ENCODE measurements around the gene LSM6. TPM values are rescaled to one million over a fixed set of nuclear protein-coding genes. Genes with fewer than 3 reads are reported as not detected.

LSM6 gene
- polyA plus RNA-seq, 4 donors = 52.1 to 70.8 (median 67.3) TPM

- no peak for DNase-seq (ENCODE audit: low read depth in 4 of 4, low spot score in 3 of 4)
These were observed 7.7 kb downstream of the LSM6 start for GRCh38 chr4:146183209-146183608.

- no peak for DNase-seq (ENCODE audit: low read depth in 4 of 4, low spot score in 3 of 4)
These were observed 10.5 kb downstream of the LSM6 start for GRCh38 chr4:146186041-146186440.

- no peak for DNase-seq (ENCODE audit: low read depth in 4 of 4, low spot score in 3 of 4)
These were observed 11.1 kb downstream of the LSM6 start for GRCh38 chr4:146186596-146186995.

DNA sequence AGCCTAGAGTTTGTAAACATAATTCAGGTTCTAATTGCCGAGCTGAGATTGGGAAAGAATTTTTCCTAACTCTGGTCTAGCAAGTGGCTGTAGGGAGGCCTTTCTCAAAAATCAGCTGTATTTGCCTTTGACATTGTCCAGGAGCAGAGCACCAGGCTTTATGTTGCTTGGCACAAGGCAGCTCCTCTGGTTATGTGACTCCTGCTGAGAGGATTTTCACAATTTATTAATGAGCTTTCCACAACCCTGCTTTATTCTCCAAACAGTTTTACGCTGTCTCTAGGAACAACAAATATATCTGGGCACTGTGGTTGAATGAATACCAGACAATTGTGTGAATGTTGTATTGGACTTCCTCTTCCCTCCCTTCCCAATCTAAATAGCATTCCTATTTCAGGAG lies 14.9 kb downstream of the LSM6 start:
- no peak for DNase-seq (ENCODE audit: low read depth in 4 of 4, low spot score in 3 of 4)

GRCh38 chr4:146191766-146192458 lies 16.4 kb downstream of the LSM6 start:
- no peak for DNase-seq (ENCODE audit: low read depth in 4 of 4, low spot score in 3 of 4)

- no peak for DNase-seq (ENCODE audit: low read depth in 4 of 4, low spot score in 3 of 4)
These were observed 18.1 kb downstream of the LSM6 start for GRCh38 chr4:146193628-146194027.

- DNase-seq (ENCODE audit: low read depth in 4 of 4, low spot score in 3 of 4) = no peak
These were observed 18.7 kb downstream of the LSM6 start for GRCh38 chr4:146194212-146194611.

DNA sequence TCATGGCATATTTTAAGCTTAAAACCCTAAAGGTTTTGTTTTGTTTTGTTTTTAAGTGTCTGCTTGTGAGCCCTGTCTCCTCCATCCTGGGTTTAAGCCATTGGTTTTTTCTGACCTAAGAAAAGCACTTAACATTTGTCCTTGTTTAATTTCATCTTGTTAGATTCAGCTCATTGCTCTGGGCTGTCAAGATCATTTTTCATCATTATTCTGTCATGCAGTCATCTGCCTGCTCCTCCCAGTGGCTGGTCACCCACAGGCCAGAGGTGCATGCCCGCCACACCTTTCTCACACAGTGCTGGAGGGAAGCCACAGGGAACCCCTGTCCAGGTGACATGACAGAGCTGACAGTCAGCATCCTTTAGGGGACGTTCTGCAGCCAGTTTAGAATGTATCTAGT lies 27.1 kb downstream of the LSM6 start:
- DNase-seq (ENCODE audit: low read depth in 4 of 4, low spot score in 3 of 4) = no peak

DNA sequence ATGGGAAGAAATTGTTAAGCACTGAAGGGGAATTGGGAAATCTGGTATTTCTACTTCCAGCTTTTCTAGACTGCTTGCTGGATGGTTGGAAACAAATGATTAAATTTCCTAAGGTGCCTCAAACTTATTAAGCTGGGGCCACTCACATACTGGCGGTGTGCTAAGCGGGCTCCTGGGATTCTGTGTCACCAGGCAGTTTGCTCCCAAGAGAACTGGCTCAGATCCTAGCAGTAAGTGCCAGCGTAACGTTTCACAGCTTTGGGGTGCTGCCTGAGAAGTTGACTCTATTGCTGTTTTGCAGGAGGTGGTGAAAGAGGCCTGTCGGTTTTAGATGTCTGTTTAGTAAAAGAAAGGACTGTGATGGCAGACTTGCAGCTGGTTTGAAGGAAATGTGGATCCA lies 31.9 kb downstream of the LSM6 start:
- DNase-seq (ENCODE audit: low read depth in 4 of 4, low spot score in 3 of 4) = no peak

- DNase-seq (ENCODE audit: low read depth in 4 of 4, low spot score in 3 of 4) = no peak
These were observed 35.4 kb downstream of the LSM6 start for GRCh38 chr4:146210890-146211289.

- no peak for DNase-seq (ENCODE audit: low read depth in 4 of 4, low spot score in 3 of 4)
These were observed 35.9 kb downstream of the LSM6 start for GRCh38 chr4:146211440-146211839.

DNA sequence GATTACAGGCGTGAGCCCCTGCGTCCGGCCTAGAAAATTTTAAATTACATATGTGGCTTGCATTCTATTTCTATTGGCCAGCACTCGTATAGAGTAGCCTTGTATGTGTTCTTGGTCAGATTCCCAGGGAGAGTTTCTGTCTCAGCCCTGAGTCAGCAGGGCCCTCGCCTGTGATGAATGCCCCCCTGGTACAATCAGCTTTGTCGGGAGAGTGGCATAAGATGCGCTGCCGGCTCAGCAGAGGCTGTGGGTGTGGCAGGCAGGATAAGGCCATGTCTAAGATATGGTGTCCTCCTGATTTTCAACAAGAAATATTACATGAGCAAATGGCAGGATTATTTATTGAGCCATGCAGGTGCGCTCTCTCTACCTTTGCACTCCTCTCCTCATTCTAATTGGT lies 37.3 kb downstream of the LSM6 start:
- DNase-seq (ENCODE audit: low read depth in 4 of 4, low spot score in 3 of 4) = no peak

DNA sequence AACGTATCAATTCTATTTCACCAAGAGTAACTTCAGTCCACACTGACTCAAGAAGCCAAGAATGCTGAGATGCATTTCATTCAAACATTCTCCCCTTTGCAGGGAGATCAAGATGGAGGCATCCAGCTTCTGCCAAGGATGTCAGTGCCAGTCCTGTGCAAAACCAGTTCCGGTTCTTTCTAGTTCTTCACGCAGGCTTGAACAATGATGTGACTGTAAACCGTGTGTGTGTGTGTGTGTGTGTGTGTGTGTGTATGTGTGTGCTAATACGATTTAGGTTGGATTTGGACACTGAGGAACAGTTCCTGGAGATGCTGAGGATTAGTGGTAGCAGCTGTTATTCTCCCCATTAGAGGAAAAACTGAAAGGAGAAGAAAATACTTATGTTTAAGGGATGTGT lies 38.7 kb downstream of the LSM6 start, which contains the start of gene REELD1:
TSS of gene REELD1 (plus strand) at position 301 of the 400 bp plus-strand sequence. CDS start 2,415 bp downstream, outside the sequence.
- no peak for DNase-seq (ENCODE audit: low read depth in 4 of 4, low spot score in 3 of 4)

DNA sequence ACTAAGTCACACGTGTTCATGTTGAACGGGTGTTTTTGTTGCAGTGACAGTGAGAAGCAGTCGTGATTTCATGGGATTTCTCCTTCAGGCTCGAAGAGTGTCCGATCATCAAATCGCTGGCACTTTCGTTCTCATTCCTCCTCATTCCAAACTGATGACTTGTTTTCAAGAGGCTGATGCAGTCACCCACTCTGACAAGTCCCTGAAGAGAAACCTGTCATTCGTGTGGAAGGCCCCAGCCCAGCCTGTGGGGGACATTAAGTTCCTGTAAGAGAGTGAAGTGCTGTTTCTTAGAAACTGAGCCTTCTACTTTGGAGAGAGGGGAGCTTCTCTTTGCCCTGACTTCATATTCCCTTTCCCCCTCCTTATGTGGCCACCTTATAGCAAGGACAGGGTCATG lies 46.8 kb downstream of the LSM6 start:
- no peak for DNase-seq (ENCODE audit: low read depth in 4 of 4, low spot score in 3 of 4)

DNA sequence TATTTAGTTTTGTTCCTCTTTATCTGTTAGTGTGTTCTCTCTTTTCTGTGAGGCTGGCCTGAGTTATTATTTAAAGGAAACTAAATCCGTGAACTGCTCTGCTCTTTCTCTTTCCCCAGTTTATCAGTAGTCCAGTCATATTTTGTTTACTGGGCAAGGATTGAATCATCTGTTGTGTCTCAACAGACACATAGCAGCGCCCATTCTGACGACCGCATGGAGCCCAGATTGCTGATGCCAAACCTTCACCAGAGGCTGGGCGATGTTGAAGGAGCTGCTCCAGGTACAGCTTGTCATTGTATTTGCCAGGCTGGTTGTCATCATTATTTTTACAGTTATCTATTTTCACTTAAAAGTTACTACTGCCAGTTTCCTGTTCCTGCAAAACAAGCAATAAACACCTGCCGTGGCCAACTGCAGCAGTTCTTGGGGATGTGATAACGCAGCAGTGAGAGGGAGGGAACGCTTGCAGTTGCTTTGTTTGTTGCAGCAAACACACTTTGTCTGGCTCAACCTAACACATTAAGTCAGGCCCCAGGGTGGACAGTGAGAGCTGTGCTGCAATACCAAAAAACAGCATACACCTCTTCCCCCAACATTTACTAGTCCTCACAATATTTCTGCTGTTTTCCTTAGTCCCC lies 48.9 kb downstream of the LSM6 start:
- DNase-seq (ENCODE audit: low read depth in 4 of 4, low spot score in 3 of 4) = no peak

- no peak for DNase-seq (ENCODE audit: low read depth in 4 of 4, low spot score in 3 of 4)
These were observed 53.9 kb downstream of the LSM6 start for GRCh38 chr4:146229406-146229805.

- DNase-seq (ENCODE audit: low read depth in 4 of 4, low spot score in 3 of 4) = no peak
These were observed 56.7 kb downstream of the LSM6 start for GRCh38 chr4:146232131-146232722.

- no peak for DNase-seq (ENCODE audit: low read depth in 4 of 4, low spot score in 3 of 4)
These were observed 60.2 kb downstream of the LSM6 start for GRCh38 chr4:146235654-146236177.

DNA sequence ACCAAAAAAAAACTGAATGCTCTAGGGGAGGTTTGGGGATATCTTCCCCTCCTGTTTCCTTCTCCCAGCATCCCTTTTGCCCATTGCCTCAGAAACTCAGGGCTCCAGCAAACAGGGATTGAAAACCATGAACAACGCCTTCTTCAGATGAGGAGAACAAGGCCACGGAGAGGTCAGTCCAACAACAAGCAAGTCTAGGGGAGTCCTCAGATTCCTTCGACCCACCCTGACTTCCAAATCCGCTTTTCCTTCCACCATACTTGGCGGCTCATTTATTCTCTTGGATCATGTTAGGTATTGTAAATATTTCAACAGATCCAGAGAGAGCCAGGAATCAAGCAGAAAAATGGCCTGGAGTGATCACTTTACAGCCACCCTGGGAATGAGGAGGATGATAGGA lies 60.7 kb downstream of the LSM6 start:
- DNase-seq (ENCODE audit: low read depth in 4 of 4, low spot score in 3 of 4) = no peak

- DNase-seq (ENCODE audit: low read depth in 4 of 4, low spot score in 3 of 4) = no peak
These were observed 61.6 kb downstream of the LSM6 start for GRCh38 chr4:146237092-146237491.

DNA sequence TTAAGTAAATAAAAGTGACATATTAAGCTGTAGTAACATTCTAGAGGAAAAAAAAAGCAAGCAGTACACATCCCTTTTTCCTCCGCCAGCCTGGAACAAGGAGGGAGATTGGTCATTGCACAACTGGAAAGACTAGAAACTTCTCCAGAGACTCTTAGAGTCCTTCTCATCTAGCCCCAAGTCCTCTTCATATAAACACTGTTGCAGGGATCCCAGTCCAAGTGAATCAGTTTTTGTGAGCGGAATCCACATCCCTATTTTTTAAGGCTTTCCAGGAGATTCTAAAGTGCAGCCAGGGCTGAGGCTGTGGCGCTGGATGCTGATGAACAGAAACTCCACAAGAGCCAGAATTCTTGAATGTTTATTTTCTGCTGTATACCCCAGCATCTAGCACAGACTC lies 62.6 kb downstream of the LSM6 start:
- no peak for DNase-seq (ENCODE audit: low read depth in 4 of 4, low spot score in 3 of 4)

Data from left renal pelvis (tissue), 4 donors.